ENCODE results near the gene TMIGD2.
A peak's percentile ranks its signal among the peaks of the same experiment; 100 is the strongest.
"Not testable (repeated sequence)": the region's sequence is repeated elsewhere in the genome, so short reads cannot be mapped to it uniquely, and the experiment has no call there.

TMIGD2 gene

GRCh38 chr19:4337906-4338440 is 35.8 kb upstream of the TMIGD2 start:
- no peak overlapping the region for H3K27ac ChIP-seq (ENCODE audit: low read depth, low read length)
- H3K4me3 ChIP-seq (ENCODE audit: low read length), result peak overlapping the region; percentile 77
- H3K9ac ChIP-seq (ENCODE audit: low read length), result no peak overlapping the region
- H3K36me3 ChIP-seq (ENCODE audit: control insufficient read depth, insufficient read depth, low read length), result no peaks in the 10 kb centered on the region
- peaks cover 4% of the 10 kb centered on the region for H3K4me1 ChIP-seq (ENCODE audit: control insufficient read depth, insufficient read depth, low read length)
- H3K27me3 ChIP-seq (ENCODE audit: control insufficient read depth, insufficient read depth, low read length), result peaks cover 3% of the 10 kb centered on the region

GRCh38 chr19:4334929-4335570 is 32.9 kb upstream of the TMIGD2 start:
- Histone ChIP-seq H3K27ac (ENCODE audit: low read depth, low read length) (no peak overlapping the region), H3K27me3 (ENCODE audit: control insufficient read depth, insufficient read depth, low read length) (peaks cover 3% of the 10 kb centered on the region), H3K4me3 (ENCODE audit: low read length) (no peak overlapping the region), H3K36me3 (ENCODE audit: control insufficient read depth, insufficient read depth, low read length) (no peaks in the 10 kb centered on the region), H3K9ac (ENCODE audit: low read length) (no peak overlapping the region), H3K4me1 (ENCODE audit: control insufficient read depth, insufficient read depth, low read length) (no peaks in the 10 kb centered on the region)

- Histone ChIP-seq H3K27ac (ENCODE audit: low read depth, low read length) (no peak overlapping the region), H3K36me3 (ENCODE audit: control insufficient read depth, insufficient read depth, low read length) (no peaks in the 10 kb centered on the region), H3K4me3 (ENCODE audit: low read length) (no peak overlapping the region), H3K4me1 (ENCODE audit: control insufficient read depth, insufficient read depth, low read length) (peaks cover 2% of the 10 kb centered on the region), H3K27me3 (ENCODE audit: control insufficient read depth, insufficient read depth, low read length) (no peaks in the 10 kb centered on the region), H3K9ac (ENCODE audit: low read length) (no peak overlapping the region)
Measured at GRCh38 chr19:4329858-4330257, 27.7 kb upstream of the TMIGD2 start.

GRCh38 chr19:4328991-4329681 is 26.9 kb upstream of the TMIGD2 start:
- peak overlapping the region; percentile 68 for H3K4me3 ChIP-seq (ENCODE audit: low read length)
- not testable (repeated sequence) for H3K27ac ChIP-seq (ENCODE audit: low read depth, low read length); H3K4me1 ChIP-seq (ENCODE audit: control insufficient read depth, insufficient read depth, low read length); H3K27me3 ChIP-seq (ENCODE audit: control insufficient read depth, insufficient read depth, low read length); H3K9ac ChIP-seq (ENCODE audit: low read length); H3K36me3 ChIP-seq (ENCODE audit: control insufficient read depth, insufficient read depth, low read length)

- no peak overlapping the region for H3K9ac ChIP-seq (ENCODE audit: low read length)
- H3K27me3 ChIP-seq (ENCODE audit: control insufficient read depth, insufficient read depth, low read length), result no peaks in the 10 kb centered on the region
- H3K27ac ChIP-seq (ENCODE audit: low read depth, low read length), result no peak overlapping the region
- peaks cover 2% of the 10 kb centered on the region for H3K4me1 ChIP-seq (ENCODE audit: control insufficient read depth, insufficient read depth, low read length)
- peak overlapping the region; percentile 69 for H3K4me3 ChIP-seq (ENCODE audit: low read length)
- H3K36me3 ChIP-seq (ENCODE audit: control insufficient read depth, insufficient read depth, low read length), result no peaks in the 10 kb centered on the region
Measured at GRCh38 chr19:4328243-4328990, 26.2 kb upstream of the TMIGD2 start.

- Histone ChIP-seq H3K27me3 (ENCODE audit: control insufficient read depth, insufficient read depth, low read length) (no peaks in the 10 kb centered on the region), H3K4me3 (ENCODE audit: low read length) (peak overlapping the region; percentile 69), H3K9ac (ENCODE audit: low read length) (no peak overlapping the region), H3K4me1 (ENCODE audit: control insufficient read depth, insufficient read depth, low read length) (peaks cover 2% of the 10 kb centered on the region), H3K27ac (ENCODE audit: low read depth, low read length) (no peak overlapping the region), H3K36me3 (ENCODE audit: control insufficient read depth, insufficient read depth, low read length) (no peaks in the 10 kb centered on the region)
Measured at GRCh38 chr19:4327877-4328242, 25.7 kb upstream of the TMIGD2 start.

- peak overlapping the region; percentile 69 for H3K4me3 ChIP-seq (ENCODE audit: low read length)
- no peak overlapping the region for H3K9ac ChIP-seq (ENCODE audit: low read length)
- H3K27me3 ChIP-seq (ENCODE audit: control insufficient read depth, insufficient read depth, low read length), result no peaks in the 10 kb centered on the region
- no peaks in the 10 kb centered on the region for H3K36me3 ChIP-seq (ENCODE audit: control insufficient read depth, insufficient read depth, low read length)
- peaks cover 2% of the 10 kb centered on the region for H3K4me1 ChIP-seq (ENCODE audit: control insufficient read depth, insufficient read depth, low read length)
- H3K27ac ChIP-seq (ENCODE audit: low read depth, low read length), result no peak overlapping the region
Measured at GRCh38 chr19:4327252-4327876, 25.2 kb upstream of the TMIGD2 start.

GRCh38 chr19:4326837-4327251 is 24.7 kb upstream of the TMIGD2 start:
- Histone ChIP-seq H3K27ac (ENCODE audit: low read depth, low read length) (no peak overlapping the region), H3K4me1 (ENCODE audit: control insufficient read depth, insufficient read depth, low read length) (peaks cover 2% of the 10 kb centered on the region), H3K9ac (ENCODE audit: low read length) (no peak overlapping the region), H3K27me3 (ENCODE audit: control insufficient read depth, insufficient read depth, low read length) (no peaks in the 10 kb centered on the region), H3K4me3 (ENCODE audit: low read length) (peak overlapping the region; percentile 34), H3K36me3 (ENCODE audit: control insufficient read depth, insufficient read depth, low read length) (no peaks in the 10 kb centered on the region)

- no peak overlapping the region for H3K4me3 ChIP-seq (ENCODE audit: low read length)
- no peak overlapping the region for H3K27ac ChIP-seq (ENCODE audit: low read depth, low read length)
- no peaks in the 10 kb centered on the region for H3K36me3 ChIP-seq (ENCODE audit: control insufficient read depth, insufficient read depth, low read length)
- H3K27me3 ChIP-seq (ENCODE audit: control insufficient read depth, insufficient read depth, low read length), result no peaks in the 10 kb centered on the region
- H3K9ac ChIP-seq (ENCODE audit: low read length), result no peak overlapping the region
- peaks cover 2% of the 10 kb centered on the region for H3K4me1 ChIP-seq (ENCODE audit: control insufficient read depth, insufficient read depth, low read length)
Measured at GRCh38 chr19:4326215-4326836, 24.1 kb upstream of the TMIGD2 start.

GRCh38 chr19:4324228-4324627 is 22.0 kb upstream of the TMIGD2 start:
- Histone ChIP-seq H3K4me3 (ENCODE audit: low read length) (no peak overlapping the region), H3K9ac (ENCODE audit: low read length) (no peak overlapping the region), H3K36me3 (ENCODE audit: control insufficient read depth, insufficient read depth, low read length) (no peaks in the 10 kb centered on the region), H3K27ac (ENCODE audit: low read depth, low read length) (no peak overlapping the region), H3K4me1 (ENCODE audit: control insufficient read depth, insufficient read depth, low read length) (peaks cover 2% of the 10 kb centered on the region), H3K27me3 (ENCODE audit: control insufficient read depth, insufficient read depth, low read length) (no peaks in the 10 kb centered on the region)

GRCh38 chr19:4323692-4324091 is 21.5 kb upstream of the TMIGD2 start:
- Histone ChIP-seq H3K27me3 (ENCODE audit: control insufficient read depth, insufficient read depth, low read length) (no peaks in the 10 kb centered on the region), H3K36me3 (ENCODE audit: control insufficient read depth, insufficient read depth, low read length) (no peaks in the 10 kb centered on the region), H3K4me1 (ENCODE audit: control insufficient read depth, insufficient read depth, low read length) (peaks cover 1% of the 10 kb centered on the region), H3K4me3 (ENCODE audit: low read length) (no peak overlapping the region), H3K27ac (ENCODE audit: low read depth, low read length) (no peak overlapping the region), H3K9ac (ENCODE audit: low read length) (no peak overlapping the region)
